ENCODE measurements around the gene ARHGEF9.

ARHGEF9 gene

GRCh38 chrX:63713526-63713925, 71.5 kb downstream of the ARHGEF9 start:
- H3K27ac ChIP-seq (ENCODE audit: low read length), result no peak overlapping the region
- no peaks in the 10 kb centered on the region for H3K9me3 ChIP-seq (ENCODE audit: control insufficient read depth in 1 of 2, low read length in 2 of 2)
- H3K36me3 ChIP-seq (ENCODE audit: control insufficient read depth in 1 of 2, insufficient read depth in 2 of 2, low read length in 2 of 2), result peaks cover 0 to 3% of the 10 kb centered on the region in 2 donors
- peaks cover 0 to 3% of the 10 kb centered on the region in 2 donors for H3K4me1 ChIP-seq (ENCODE audit: control insufficient read depth in 1 of 2, insufficient read depth in 2 of 2, low read length in 2 of 2)
- no peak overlapping the region for H3K4me3 ChIP-seq (ENCODE audit: low read depth in 1 of 2, low read length in 2 of 2)
- H3K27me3 ChIP-seq (ENCODE audit: low read depth, low read length), result no peaks in the 10 kb centered on the region

- H3K36me3 ChIP-seq (ENCODE audit: control insufficient read depth in 1 of 2, insufficient read depth in 2 of 2, low read length in 2 of 2), result peaks cover 15 to 16% of the 10 kb centered on the region in 2 donors
- H3K4me3 ChIP-seq (ENCODE audit: low read depth in 1 of 2, low read length in 2 of 2), result no peak overlapping the region
- H3K27me3 ChIP-seq (ENCODE audit: low read depth, low read length), result no peaks in the 10 kb centered on the region
- H3K4me1 ChIP-seq (ENCODE audit: control insufficient read depth in 1 of 2, insufficient read depth in 2 of 2, low read length in 2 of 2), result no peaks in the 10 kb centered on the region
- no peak overlapping the region for H3K27ac ChIP-seq (ENCODE audit: low read length)
- no peaks in the 10 kb centered on the region for H3K9me3 ChIP-seq (ENCODE audit: control insufficient read depth in 1 of 2, low read length in 2 of 2)
Observed at GRCh38 chrX:63708801-63709200, 76.2 kb downstream of the ARHGEF9 start.

- no peak overlapping the region for H3K27ac ChIP-seq (ENCODE audit: low read length)
- H3K36me3 ChIP-seq (ENCODE audit: control insufficient read depth in 1 of 2, insufficient read depth in 2 of 2, low read length in 2 of 2), result peaks cover 29 to 41% of the 10 kb centered on the region in 2 donors
- H3K27me3 ChIP-seq (ENCODE audit: low read depth, low read length), result no peaks in the 10 kb centered on the region
- no peaks in the 10 kb centered on the region for H3K4me1 ChIP-seq (ENCODE audit: control insufficient read depth in 1 of 2, insufficient read depth in 2 of 2, low read length in 2 of 2)
- H3K9me3 ChIP-seq (ENCODE audit: control insufficient read depth in 1 of 2, low read length in 2 of 2), result no peaks in the 10 kb centered on the region
- no peak overlapping the region for H3K4me3 ChIP-seq (ENCODE audit: low read depth in 1 of 2, low read length in 2 of 2)
Observed at GRCh38 chrX:63702556-63702955, 82.5 kb downstream of the ARHGEF9 start.

GRCh38 chrX:63686878-63687714, 97.9 kb downstream of the ARHGEF9 start:
- H3K27ac ChIP-seq (ENCODE audit: low read length), result no peak overlapping the region
- H3K9me3 ChIP-seq (ENCODE audit: control insufficient read depth in 1 of 2, low read length in 2 of 2), result no peaks in the 10 kb centered on the region
- H3K4me1 ChIP-seq (ENCODE audit: control insufficient read depth in 1 of 2, insufficient read depth in 2 of 2, low read length in 2 of 2), result no peaks in the 10 kb centered on the region
- no peaks in the 10 kb centered on the region for H3K27me3 ChIP-seq (ENCODE audit: low read depth, low read length)
- H3K36me3 ChIP-seq (ENCODE audit: control insufficient read depth in 1 of 2, insufficient read depth in 2 of 2, low read length in 2 of 2), result peaks cover 0 to 5% of the 10 kb centered on the region in 2 donors
- H3K4me3 ChIP-seq (ENCODE audit: low read depth in 1 of 2, low read length in 2 of 2), result no peak overlapping the region

GRCh38 chrX:63680423-63680822, 104.6 kb downstream of the ARHGEF9 start:
- Histone ChIP-seq H3K9me3 (ENCODE audit: control insufficient read depth in 1 of 2, low read length in 2 of 2) (no peaks in the 10 kb centered on the region), H3K27ac (ENCODE audit: low read length) (no peak overlapping the region), H3K4me3 (ENCODE audit: low read depth in 1 of 2, low read length in 2 of 2) (no peak overlapping the region), H3K4me1 (ENCODE audit: control insufficient read depth in 1 of 2, insufficient read depth in 2 of 2, low read length in 2 of 2) (no peaks in the 10 kb centered on the region), H3K27me3 (ENCODE audit: low read depth, low read length) (no peaks in the 10 kb centered on the region), H3K36me3 (ENCODE audit: control insufficient read depth in 1 of 2, insufficient read depth in 2 of 2, low read length in 2 of 2) (peaks cover 7 to 12% of the 10 kb centered on the region in 2 donors)

- no peak overlapping the region for H3K27ac ChIP-seq (ENCODE audit: low read length)
Observed at GRCh38 chrX:63679432-63679831, 105.6 kb downstream of the ARHGEF9 start.

GRCh38 chrX:63675716-63676115, 109.3 kb downstream of the ARHGEF9 start:
- H3K27me3 ChIP-seq (ENCODE audit: low read depth, low read length), result no peaks in the 10 kb centered on the region
- no peaks in the 10 kb centered on the region for H3K9me3 ChIP-seq (ENCODE audit: control insufficient read depth in 1 of 2, low read length in 2 of 2)
- H3K4me3 ChIP-seq (ENCODE audit: low read depth in 1 of 2, low read length in 2 of 2), result no peak overlapping the region
- no peaks in the 10 kb centered on the region for H3K4me1 ChIP-seq (ENCODE audit: control insufficient read depth in 1 of 2, insufficient read depth in 2 of 2, low read length in 2 of 2)
- H3K27ac ChIP-seq (ENCODE audit: low read length), result no peak overlapping the region
- peaks cover 36 to 40% of the 10 kb centered on the region in 2 donors for H3K36me3 ChIP-seq (ENCODE audit: control insufficient read depth in 1 of 2, insufficient read depth in 2 of 2, low read length in 2 of 2)

More at GRCh38 chrX:63679432-63679831, 105.6 kb downstream of the ARHGEF9 start:
- peaks cover 16% of the 10 kb centered on the region in 2 donors for H3K36me3 ChIP-seq (ENCODE audit: control insufficient read depth in 1 of 2, insufficient read depth in 2 of 2, low read length in 2 of 2)
- H3K4me1 ChIP-seq (ENCODE audit: control insufficient read depth in 1 of 2, insufficient read depth in 2 of 2, low read length in 2 of 2), result no peaks in the 10 kb centered on the region
- no peaks in the 10 kb centered on the region for H3K9me3 ChIP-seq (ENCODE audit: control insufficient read depth in 1 of 2, low read length in 2 of 2)
- no peaks in the 10 kb centered on the region for H3K27me3 ChIP-seq (ENCODE audit: low read depth, low read length)
- no peak overlapping the region for H3K4me3 ChIP-seq (ENCODE audit: low read depth in 1 of 2, low read length in 2 of 2)

- H3K4me3 ChIP-seq (ENCODE audit: low read depth in 1 of 2, low read length in 2 of 2), result no peak overlapping the region
- no peak overlapping the region for H3K27ac ChIP-seq (ENCODE audit: low read length)
- no peaks in the 10 kb centered on the region for H3K9me3 ChIP-seq (ENCODE audit: control insufficient read depth in 1 of 2, low read length in 2 of 2)
- H3K4me1 ChIP-seq (ENCODE audit: control insufficient read depth in 1 of 2, insufficient read depth in 2 of 2, low read length in 2 of 2), result no peaks in the 10 kb centered on the region
- H3K36me3 ChIP-seq (ENCODE audit: control insufficient read depth in 1 of 2, insufficient read depth in 2 of 2, low read length in 2 of 2), result peaks cover 41 to 48% of the 10 kb centered on the region in 2 donors
- H3K27me3 ChIP-seq (ENCODE audit: low read depth, low read length), result no peaks in the 10 kb centered on the region
Observed at GRCh38 chrX:63673896-63674295, 111.1 kb downstream of the ARHGEF9 start.

GRCh38 chrX:63664741-63665140, 120.3 kb downstream of the ARHGEF9 start:
- H3K36me3 ChIP-seq (ENCODE audit: control insufficient read depth in 1 of 2, insufficient read depth in 2 of 2, low read length in 2 of 2), result peaks cover 5 to 16% of the 10 kb centered on the region in 2 donors
- H3K4me3 ChIP-seq (ENCODE audit: low read depth in 1 of 2, low read length in 2 of 2), result no peak overlapping the region
- no peaks in the 10 kb centered on the region for H3K4me1 ChIP-seq (ENCODE audit: control insufficient read depth in 1 of 2, insufficient read depth in 2 of 2, low read length in 2 of 2)
- H3K27ac ChIP-seq (ENCODE audit: low read length), result no peak overlapping the region
- H3K9me3 ChIP-seq (ENCODE audit: control insufficient read depth in 1 of 2, low read length in 2 of 2), result no peaks in the 10 kb centered on the region
- no peaks in the 10 kb centered on the region for H3K27me3 ChIP-seq (ENCODE audit: low read depth, low read length)

GRCh38 chrX:63664083-63664482, 120.9 kb downstream of the ARHGEF9 start:
- Histone ChIP-seq H3K27ac (ENCODE audit: low read length) (no peak overlapping the region), H3K4me3 (ENCODE audit: low read depth in 1 of 2, low read length in 2 of 2) (no peak overlapping the region), H3K36me3 (ENCODE audit: control insufficient read depth in 1 of 2, insufficient read depth in 2 of 2, low read length in 2 of 2) (peaks cover 2 to 11% of the 10 kb centered on the region in 2 donors), H3K9me3 (ENCODE audit: control insufficient read depth in 1 of 2, low read length in 2 of 2) (no peaks in the 10 kb centered on the region), H3K27me3 (ENCODE audit: low read depth, low read length) (no peaks in the 10 kb centered on the region), H3K4me1 (ENCODE audit: control insufficient read depth in 1 of 2, insufficient read depth in 2 of 2, low read length in 2 of 2) (no peaks in the 10 kb centered on the region)

- Histone ChIP-seq H3K9me3 (ENCODE audit: control insufficient read depth in 1 of 2, low read length in 2 of 2) (no peaks in the 10 kb centered on the region), H3K4me3 (ENCODE audit: low read depth in 1 of 2, low read length in 2 of 2) (no peak overlapping the region), H3K27ac (ENCODE audit: low read length) (no peak overlapping the region), H3K4me1 (ENCODE audit: control insufficient read depth in 1 of 2, insufficient read depth in 2 of 2, low read length in 2 of 2) (no peaks in the 10 kb centered on the region), H3K27me3 (ENCODE audit: low read depth, low read length) (no peaks in the 10 kb centered on the region), H3K36me3 (ENCODE audit: control insufficient read depth in 1 of 2, insufficient read depth in 2 of 2, low read length in 2 of 2) (peaks cover 0 to 11% of the 10 kb centered on the region in 2 donors)
Observed at GRCh38 chrX:63661676-63662075, 123.3 kb downstream of the ARHGEF9 start.

- H3K27ac ChIP-seq (ENCODE audit: low read length), result no peak overlapping the region
Observed at GRCh38 chrX:63658920-63659319, 126.1 kb downstream of the ARHGEF9 start.

More at GRCh38 chrX:63658920-63659319, 126.1 kb downstream of the ARHGEF9 start:
- Histone ChIP-seq H3K27me3 (ENCODE audit: low read depth, low read length) (no peaks in the 10 kb centered on the region), H3K4me1 (ENCODE audit: control insufficient read depth in 1 of 2, insufficient read depth in 2 of 2, low read length in 2 of 2) (no peaks in the 10 kb centered on the region), H3K4me3 (ENCODE audit: low read depth in 1 of 2, low read length in 2 of 2) (no peak overlapping the region), H3K36me3 (ENCODE audit: control insufficient read depth in 1 of 2, insufficient read depth in 2 of 2, low read length in 2 of 2) (peaks cover 9 to 10% of the 10 kb centered on the region in 2 donors), H3K9me3 (ENCODE audit: control insufficient read depth in 1 of 2, low read length in 2 of 2) (no peaks in the 10 kb centered on the region)

All from muscle layer of duodenum (tissue), 2 donors.